K562 (cell line): ENCODE measurements around the gene VN1R2. TPM values are rescaled to one million over a fixed set of nuclear protein-coding genes. Genes with fewer than 3 reads are reported as not detected.
A peak's percentile ranks its signal among the peaks of the same experiment; 100 is the strongest.
"Not testable (repeated sequence)": the region's sequence is repeated elsewhere in the genome, so short reads cannot be mapped to it uniquely, and the experiment has no call there.

Experiments used
- ATAC-seq: fragments of 200-7000 bp; cut with Tn5 transposase; 3 replicates; pipeline ENCODE4 v1.9.1; 2020; ENCODE audit warnings: moderate library complexity
- BruUV-seq: library from RNA; stranded (reverse); fragments of 400-500 nt; replicated peaks from 2 replicates; lab custom pipeline; 2021; lab: Mats Ljungman, UMichigan
- CTCF ChIA-PET: fragments of 300-600 bp; formaldehyde crosslinking; extraction: SDS; loops from one replicate; lab custom pipeline; 2021; ENCODE audit warnings: low intra/inter-chr PET ratio; lab: Yijun Ruan, JAX
- POLR2A ChIA-PET: fragments of 300-600, 350-650 bp; sonication (Branson Sonifier 250); formaldehyde crosslinking; extraction: SDS; loops from one replicate; lab custom pipeline; 2021; ENCODE audit warnings: antibody characterized with exemption, inconsistent platforms; lab: Yijun Ruan, JAX
- DNase-seq, 4 experiments: peaks; one replicate each; pipeline versions ENCODE4 v3.0.0 to v3.0.0-alpha.2; 2011 to 2018; ENCODE audit warnings: low spot score in 3 of 4, mixed read lengths in 3 of 4; ENCODE audit errors: extremely low read depth in 1 of 4
- FAIRE-seq: peaks from 2 replicates; lab custom pipeline; 2011; peaks lifted over from hg19 to GRCh38; lab: Jason Lieb, UNC
- H2AFZ ChIP-seq: 2 replicates; pipeline ENCODE4 v1.6.0; 2011; ENCODE audit warnings: low read depth, low read length, control low read depth, inconsistent platforms
- H3K27ac ChIP-seq: fragments of 200-600 bp; 3 replicates; pipeline ENCODE4 v1.8.0; 2011; ENCODE audit warnings: low read depth, mild to moderate bottlenecking, control low read depth, inconsistent platforms, low read length, moderate library complexity, mixed read lengths; ENCODE audit errors: extremely low read depth
- H3K27me3 ChIP-seq, 2 experiments: fragments of 300-600 bp in 1 of 2; 2 replicates in 1 of 2; 3 replicates in 1 of 2; pipeline versions ENCODE4 v1.6.0 to v1.8.0; 2011; ENCODE audit warnings: inconsistent platforms in 2 of 2, low read length in 2 of 2, mild to moderate bottlenecking in 1 of 2, mixed read lengths in 1 of 2, moderate library complexity in 1 of 2; ENCODE audit not compliant: control insufficient read depth in 2 of 2, insufficient read depth in 2 of 2
- H3K36me3 ChIP-seq: fragments of 300-600 bp; 3 replicates; pipeline ENCODE4 v1.8.0; 2011; ENCODE audit warnings: mild to moderate bottlenecking, low read length, inconsistent platforms; ENCODE audit not compliant: control insufficient read depth, insufficient read depth
- H3K4me1 ChIP-seq, 2 experiments: fragments of 200-600 bp in 1 of 2; replicated peaks in 1 of 2; 2 replicates in 1 of 2; 3 replicates in 1 of 2; pipeline versions ENCODE4 v1.5.1 to v1.8.0; 2011; ENCODE audit warnings: inconsistent platforms in 2 of 2, low read length in 2 of 2, mild to moderate bottlenecking in 1 of 2, mixed read lengths in 1 of 2, moderate library complexity in 1 of 2; ENCODE audit not compliant: control insufficient read depth in 2 of 2, insufficient read depth in 2 of 2
- H3K4me2 ChIP-seq: 2 replicates; pipeline ENCODE4 v1.6.1; 2011; ENCODE audit warnings: low read length, control low read depth, inconsistent platforms, mixed read lengths; ENCODE audit not compliant: insufficient read depth
- H3K4me3 ChIP-seq: fragments of 200-600 bp; sonication (generic), shearing (Covaris generic); 2 replicates; pipeline ENCODE4 v1.5.1; 2016; ENCODE audit warnings: control low read depth, inconsistent platforms
- H3K79me2 ChIP-seq: fragments of 200-600 bp; 3 replicates; pipeline ENCODE4 v1.8.0; 2011; ENCODE audit warnings: low read length, inconsistent platforms; ENCODE audit not compliant: control insufficient read depth, insufficient read depth
- H3K9ac ChIP-seq, 2 experiments: 2 replicates each; pipeline versions ENCODE4 v1.6.0 to v1.6.1; 2011; ENCODE audit warnings: low read depth in 2 of 2, low read length in 2 of 2, control low read depth in 1 of 2, inconsistent platforms in 1 of 2, mild to moderate bottlenecking in 1 of 2, mixed read lengths in 1 of 2; ENCODE audit not compliant: insufficient read depth in 1 of 2
- H3K9me1 ChIP-seq: one replicate; pipeline ENCODE4 v1.6.0; 2011; ENCODE audit warnings: inconsistent platforms, mild to moderate bottlenecking, low read length, moderate library complexity; ENCODE audit not compliant: control insufficient read depth, insufficient read depth
- H3K9me3 ChIP-seq: replicated peaks from 2 replicates; pipeline ENCODE4 v1.5.1; 2011; ENCODE audit warnings: low read depth, low read length, inconsistent platforms; ENCODE audit not compliant: control insufficient read depth, insufficient read depth
- H4K20me1 ChIP-seq: replicated peaks from 2 replicates; pipeline ENCODE4 v1.6.1; 2011; ENCODE audit warnings: low read length, inconsistent platforms, mixed read lengths; ENCODE audit not compliant: control insufficient read depth, insufficient read depth
- RBFOX2 ChIP-seq: fragments of 200-400 bp; formaldehyde crosslinking; IDR thresholded peaks from 2 replicates; pipeline ENCODE4 v1.6.1; 2017; ENCODE audit warnings: low read depth, mild to moderate bottlenecking, low read length, moderate library complexity
- WGBS: fragments of 100-300 bp; shearing (Covaris generic); methylation state at CpG from one replicate; pipeline ENCODE4 v1.1.6; 2016; ENCODE audit warnings: low coverage, mixed read lengths; ENCODE audit not compliant: insufficient coverage; ENCODE audit errors: missing lambda C conversion rate; 5-methylcytosine and 5-hydroxymethylcytosine counted together
- in situ Hi-C: fragments of 300-500 bp; cut with MboI; formaldehyde crosslinking; loops from 4 replicates; pipeline ENCODE4 v1.15.0; 2018; ENCODE audit warnings: inconsistent platforms, mixed read lengths
- intact Hi-C: fragments of 100-400 bp; cut with micrococcal nuclease; formaldehyde crosslinking; loops from 2 replicates; pipeline ENCODE4 v1.14.2; 2022
- polyA plus RNA-seq, 8 experiments: library from polyadenylated mRNA; depleted of rRNA in 4 of 8; stranded (reverse) in 5 of 8; unstranded in 3 of 8; fragments of >200 nt; fragmentation: Nextera tagmentation in 2 of 8; fragmentation: Illumina TruSeq in 1 of 8; extraction: Ambion mirVana in 2 of 8; extraction: Trizol in 1 of 8; gene quantifications; 2 replicates each; pipeline versions ENCODE4 v1.2.1 to v1.2.3, GENCODE V29; 2011 to 2014; ENCODE audit warnings: inconsistent platforms in 1 of 8, missing spikeins in 1 of 8
- total RNA-seq, 7 experiments: library from RNA; depleted of rRNA in 6 of 7; stranded (reverse); fragments of >200 nt in 6 of 7; fragmentation: Illumina TruSeq in 2 of 7; extraction: Trizol in 2 of 7; gene quantifications; 2 replicates each; pipeline versions ENCODE4 v1.2.1 to v1.2.3, GENCODE V29; 2011 to 2021; ENCODE audit warnings: low replicate concordance in 1 of 7
- TF ChIP-seq, protein P1 (sequence below), 2 experiments: fragments of 450-650 bp in 1 of 2; sonication (generic) in 1 of 2; formaldehyde crosslinking in 1 of 2; IDR thresholded peaks in 1 of 2; conservative IDR thresholded peaks in 1 of 2; 2 replicates each; pipeline versions ENCODE4 v1.6.1 to v1.8.1; 2016 to 2023; ENCODE audit warnings: mild to moderate bottlenecking in 2 of 2, moderate library complexity in 2 of 2, inconsistent platforms in 1 of 2, missing genetic modification reagents in 1 of 2
- TF ChIP-seq, protein P2 (sequence below): fragments of 250-450 bp; sonication (Bioruptor Pico); IDR thresholded peaks from 2 replicates; pipeline ENCODE4 v1.5.0; 2022; ENCODE audit warnings: mild to moderate bottlenecking
- TF ChIP-seq, protein P3 (sequence below): sonication (generic); formaldehyde crosslinking; IDR thresholded peaks from 2 replicates; pipeline ENCODE4 v1.8.0; 2022; ENCODE audit warnings: missing genetic modification reagents, mild to moderate bottlenecking, borderline replicate concordance
- TF ChIP-seq, protein P4 (sequence below): fragments of 200-800 bp; sonication (Bioruptor generic); IDR thresholded peaks from 2 replicates; pipeline ENCODE4 v1.6.1; 2016; ENCODE audit warnings: missing genetic modification characterization, missing compliant biosample characterization
- TF ChIP-seq, protein P5 (sequence below): fragments of 450-650 bp; IDR thresholded peaks from 2 replicates; pipeline ENCODE4 v1.6.1; 2016

VN1R2 gene
- total and polyA plus RNA-seq, 9 of the 15 experiments (the other 6 are each of a cell fraction or from before 2014, with no cell fraction given): not detected

DNA sequence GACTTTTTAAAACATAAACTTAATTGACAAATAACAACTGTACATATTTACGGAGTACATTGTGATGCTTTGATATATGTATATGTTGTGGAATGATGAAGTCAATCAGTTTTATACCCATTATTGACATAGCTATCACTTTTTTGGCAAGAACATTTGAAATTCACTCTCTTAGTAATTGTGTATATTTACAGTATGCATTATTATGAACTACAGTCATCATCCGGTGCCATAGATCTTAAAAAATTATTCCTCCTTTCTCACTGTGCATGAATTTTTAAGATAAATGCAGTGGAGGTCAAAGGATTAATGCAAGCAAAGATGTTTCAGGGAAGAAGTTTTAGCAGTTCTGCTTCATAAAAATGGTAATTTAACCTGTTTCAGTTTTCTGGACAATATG is 17.4 kb downstream of the VN1R2 start (continued):
- TF ChIP-seq, protein P1, sequence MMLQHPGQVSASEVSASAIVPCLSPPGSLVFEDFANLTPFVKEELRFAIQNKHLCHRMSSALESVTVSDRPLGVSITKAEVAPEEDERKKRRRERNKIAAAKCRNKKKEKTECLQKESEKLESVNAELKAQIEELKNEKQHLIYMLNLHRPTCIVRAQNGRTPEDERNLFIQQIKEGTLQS (IDR thresholded peaks at IDR 0.05): no peak
- TF ChIP-seq, protein P1 (CRISPR knock-in tag; conservative IDR thresholded peaks at IDR 0.05): no peak
- TF ChIP-seq, protein P2, sequence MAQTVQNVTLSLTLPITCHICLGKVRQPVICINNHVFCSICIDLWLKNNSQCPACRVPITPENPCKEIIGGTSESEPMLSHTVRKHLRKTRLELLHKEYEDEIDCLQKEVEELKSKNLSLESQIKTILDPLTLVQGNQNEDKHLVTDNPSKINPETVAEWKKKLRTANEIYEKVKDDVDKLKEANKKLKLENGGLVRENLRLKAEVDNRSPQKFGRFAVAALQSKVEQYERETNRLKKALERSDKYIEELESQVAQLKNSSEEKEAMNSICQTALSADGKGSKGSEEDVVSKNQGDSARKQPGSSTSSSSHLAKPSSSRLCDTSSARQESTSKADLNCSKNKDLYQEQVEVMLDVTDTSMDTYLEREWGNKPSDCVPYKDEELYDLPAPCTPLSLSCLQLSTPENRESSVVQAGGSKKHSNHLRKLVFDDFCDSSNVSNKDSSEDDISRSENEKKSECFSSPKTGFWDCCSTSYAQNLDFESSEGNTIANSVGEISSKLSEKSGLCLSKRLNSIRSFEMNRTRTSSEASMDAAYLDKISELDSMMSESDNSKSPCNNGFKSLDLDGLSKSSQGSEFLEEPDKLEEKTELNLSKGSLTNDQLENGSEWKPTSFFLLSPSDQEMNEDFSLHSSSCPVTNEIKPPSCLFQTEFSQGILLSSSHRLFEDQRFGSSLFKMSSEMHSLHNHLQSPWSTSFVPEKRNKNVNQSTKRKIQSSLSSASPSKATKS: no peak
- TF ChIP-seq, protein P3, sequence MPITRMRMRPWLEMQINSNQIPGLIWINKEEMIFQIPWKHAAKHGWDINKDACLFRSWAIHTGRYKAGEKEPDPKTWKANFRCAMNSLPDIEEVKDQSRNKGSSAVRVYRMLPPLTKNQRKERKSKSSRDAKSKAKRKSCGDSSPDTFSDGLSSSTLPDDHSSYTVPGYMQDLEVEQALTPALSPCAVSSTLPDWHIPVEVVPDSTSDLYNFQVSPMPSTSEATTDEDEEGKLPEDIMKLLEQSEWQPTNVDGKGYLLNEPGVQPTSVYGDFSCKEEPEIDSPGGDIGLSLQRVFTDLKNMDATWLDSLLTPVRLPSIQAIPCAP (CRISPR knock-in tag): no peak
- TF ChIP-seq, protein P4, sequence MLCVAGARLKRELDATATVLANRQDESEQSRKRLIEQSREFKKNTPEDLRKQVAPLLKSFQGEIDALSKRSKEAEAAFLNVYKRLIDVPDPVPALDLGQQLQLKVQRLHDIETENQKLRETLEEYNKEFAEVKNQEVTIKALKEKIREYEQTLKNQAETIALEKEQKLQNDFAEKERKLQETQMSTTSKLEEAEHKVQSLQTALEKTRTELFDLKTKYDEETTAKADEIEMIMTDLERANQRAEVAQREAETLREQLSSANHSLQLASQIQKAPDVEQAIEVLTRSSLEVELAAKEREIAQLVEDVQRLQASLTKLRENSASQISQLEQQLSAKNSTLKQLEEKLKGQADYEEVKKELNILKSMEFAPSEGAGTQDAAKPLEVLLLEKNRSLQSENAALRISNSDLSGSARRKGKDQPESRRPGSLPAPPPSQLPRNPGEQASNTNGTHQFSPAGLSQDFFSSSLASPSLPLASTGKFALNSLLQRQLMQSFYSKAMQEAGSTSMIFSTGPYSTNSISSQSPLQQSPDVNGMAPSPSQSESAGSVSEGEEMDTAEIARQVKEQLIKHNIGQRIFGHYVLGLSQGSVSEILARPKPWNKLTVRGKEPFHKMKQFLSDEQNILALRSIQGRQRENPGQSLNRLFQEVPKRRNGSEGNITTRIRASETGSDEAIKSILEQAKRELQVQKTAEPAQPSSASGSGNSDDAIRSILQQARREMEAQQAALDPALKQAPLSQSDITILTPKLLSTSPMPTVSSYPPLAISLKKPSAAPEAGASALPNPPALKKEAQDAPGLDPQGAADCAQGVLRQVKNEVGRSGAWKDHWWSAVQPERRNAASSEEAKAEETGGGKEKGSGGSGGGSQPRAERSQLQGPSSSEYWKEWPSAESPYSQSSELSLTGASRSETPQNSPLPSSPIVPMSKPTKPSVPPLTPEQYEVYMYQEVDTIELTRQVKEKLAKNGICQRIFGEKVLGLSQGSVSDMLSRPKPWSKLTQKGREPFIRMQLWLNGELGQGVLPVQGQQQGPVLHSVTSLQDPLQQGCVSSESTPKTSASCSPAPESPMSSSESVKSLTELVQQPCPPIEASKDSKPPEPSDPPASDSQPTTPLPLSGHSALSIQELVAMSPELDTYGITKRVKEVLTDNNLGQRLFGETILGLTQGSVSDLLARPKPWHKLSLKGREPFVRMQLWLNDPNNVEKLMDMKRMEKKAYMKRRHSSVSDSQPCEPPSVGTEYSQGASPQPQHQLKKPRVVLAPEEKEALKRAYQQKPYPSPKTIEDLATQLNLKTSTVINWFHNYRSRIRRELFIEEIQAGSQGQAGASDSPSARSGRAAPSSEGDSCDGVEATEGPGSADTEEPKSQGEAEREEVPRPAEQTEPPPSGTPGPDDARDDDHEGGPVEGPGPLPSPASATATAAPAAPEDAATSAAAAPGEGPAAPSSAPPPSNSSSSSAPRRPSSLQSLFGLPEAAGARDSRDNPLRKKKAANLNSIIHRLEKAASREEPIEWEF (CRISPR knock-in tag): no peak
- no peak for TF ChIP-seq RBFOX2
- TF ChIP-seq, protein P5, sequence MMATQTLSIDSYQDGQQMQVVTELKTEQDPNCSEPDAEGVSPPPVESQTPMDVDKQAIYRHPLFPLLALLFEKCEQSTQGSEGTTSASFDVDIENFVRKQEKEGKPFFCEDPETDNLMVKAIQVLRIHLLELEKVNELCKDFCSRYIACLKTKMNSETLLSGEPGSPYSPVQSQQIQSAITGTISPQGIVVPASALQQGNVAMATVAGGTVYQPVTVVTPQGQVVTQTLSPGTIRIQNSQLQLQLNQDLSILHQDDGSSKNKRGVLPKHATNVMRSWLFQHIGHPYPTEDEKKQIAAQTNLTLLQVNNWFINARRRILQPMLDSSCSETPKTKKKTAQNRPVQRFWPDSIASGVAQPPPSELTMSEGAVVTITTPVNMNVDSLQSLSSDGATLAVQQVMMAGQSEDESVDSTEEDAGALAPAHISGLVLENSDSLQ: no peak

DNA sequence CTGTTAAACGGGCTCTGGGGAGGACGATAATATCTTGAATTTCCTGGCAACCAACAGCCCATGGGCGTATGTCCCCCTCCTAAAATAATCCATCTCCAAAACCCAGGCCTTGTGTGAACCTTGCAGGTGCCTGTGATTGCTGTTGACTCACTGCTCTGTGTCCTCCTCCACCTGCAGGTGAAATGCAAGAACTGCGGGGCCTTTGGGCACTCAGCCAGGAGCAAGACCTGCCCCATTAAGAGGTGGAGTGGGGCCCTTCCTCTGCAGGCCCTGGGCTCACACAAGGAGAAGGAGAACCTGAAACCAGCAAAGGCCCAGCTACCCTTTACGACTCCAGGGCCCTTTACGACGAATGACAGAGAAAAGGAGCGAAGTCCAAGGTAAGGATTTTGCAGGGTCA is 23.9 kb downstream of the VN1R2 start:
- H3K4me1 ChIP-seq, POLR2A ChIA-PET, H3K9me1 ChIP-seq, H3K36me3 ChIP-seq, BruUV-seq, H4K20me1 ChIP-seq, H2AFZ ChIP-seq, H3K9ac ChIP-seq, H3K27ac ChIP-seq, H3K9me3 ChIP-seq, H3K4me2 ChIP-seq, in situ Hi-C loops, intact Hi-C loops, DNase-seq, H3K4me3 ChIP-seq, CTCF ChIA-PET, H3K27me3 ChIP-seq, H3K79me2 ChIP-seq: not testable (repeated sequence)
- 0% methylated on average over 1 of the region's 8 CpGs for WGBS
- FAIRE-seq (peak; percentile 78), ATAC-seq (peak; percentile 60; the same call in 2 of the 3 replicates)
